Hematopoietic multipotent progenitor cell treated with erythropoietin and hydrocortisone succinate and interleukin-3 and kit ligand, for 8 days (in vitro differentiated cells): ENCODE measurements around the gene TTC28.
A peak's percentile ranks its signal among the peaks of the same experiment; 100 is the strongest.
"Not testable (repeated sequence)": the region's sequence is repeated elsewhere in the genome, so short reads cannot be mapped to it uniquely, and the experiment has no call there.

Experiments used
- DNase-seq: peaks from one replicate; pipeline ENCODE4 v3.0.0-alpha.2; 2015

The TTC28 gene

GRCh38 chr22:28220626-28221363 is 458.8 kb downstream of the TTC28 start:
- DNase-seq: no peak

DNA sequence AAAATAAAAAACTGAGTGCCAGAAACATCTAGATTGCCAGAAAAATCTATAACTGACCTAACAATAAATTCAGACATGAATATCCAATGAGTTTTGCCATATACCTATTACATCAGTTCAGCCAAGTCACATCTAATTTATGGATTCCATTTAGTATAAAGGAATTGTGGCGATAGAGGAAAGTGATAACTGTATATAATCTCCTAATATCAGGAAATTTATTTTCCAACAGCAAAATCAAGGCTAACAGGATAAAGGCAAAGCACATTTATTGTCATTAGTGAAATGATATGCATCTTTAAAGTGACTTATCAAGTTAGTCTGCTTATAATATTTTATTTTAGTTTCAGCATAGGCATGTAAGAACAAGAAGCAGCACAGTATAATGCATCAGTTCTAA is 462.4 kb downstream of the TTC28 start:
- DNase-seq: no peak

DNA sequence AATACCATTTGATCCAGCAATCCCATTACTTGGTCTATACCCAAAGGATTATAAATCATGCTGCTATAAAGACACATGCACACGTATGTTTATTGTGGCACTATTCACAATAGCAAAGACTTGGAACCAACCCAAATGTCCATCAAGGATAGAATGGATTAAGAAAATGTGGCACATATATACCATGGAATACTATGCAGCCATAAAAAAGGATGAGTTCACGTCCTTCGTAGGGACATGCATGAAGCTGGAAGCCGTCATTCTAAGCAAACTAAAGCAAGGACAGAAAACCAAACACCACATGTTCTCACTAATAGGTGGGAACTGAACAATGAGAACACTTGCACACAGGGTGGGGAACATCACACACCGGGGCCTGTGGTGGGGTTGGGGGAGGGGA is 464.9 kb downstream of the TTC28 start:
- not testable (repeated sequence) for DNase-seq

DNA sequence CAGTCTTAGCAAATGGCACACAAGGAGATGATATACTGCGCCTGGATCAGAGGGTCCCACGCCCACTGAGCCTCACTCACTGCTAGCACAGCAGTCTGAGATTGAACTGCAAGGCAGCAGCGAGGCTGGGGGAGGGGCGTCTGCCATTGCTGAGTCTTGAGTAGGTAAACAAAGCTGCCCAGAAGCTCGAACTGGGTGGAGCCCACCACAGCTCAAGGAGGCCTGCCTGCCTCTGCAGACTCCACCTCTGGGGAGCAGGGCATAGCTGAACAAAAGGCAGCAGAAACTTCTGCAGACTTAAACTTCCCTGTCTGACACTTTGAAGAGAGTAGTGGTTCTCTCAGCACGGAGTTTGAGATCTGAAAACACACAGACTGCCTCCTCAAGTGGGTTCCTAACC is 470.2 kb downstream of the TTC28 start:
- DNase-seq: not testable (repeated sequence)

DNA sequence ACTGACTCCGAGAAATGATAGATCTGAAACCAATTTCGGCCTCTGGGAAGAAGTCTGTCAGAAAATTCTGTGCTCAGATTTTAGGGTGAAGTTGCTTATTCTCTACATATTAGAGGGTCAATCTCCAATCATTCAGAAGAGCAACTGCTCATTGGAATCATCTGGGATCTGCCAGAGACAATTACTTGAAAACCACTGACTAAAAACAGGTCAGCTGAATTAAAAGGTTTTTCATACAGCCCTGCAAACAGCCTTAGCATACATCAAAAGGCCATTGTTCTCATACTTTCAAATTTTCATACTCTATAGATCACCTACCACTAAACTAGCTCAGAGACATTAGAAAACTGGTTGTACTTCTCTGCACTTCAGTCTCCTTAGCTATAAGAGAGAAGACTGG is 470.9 kb downstream of the TTC28 start:
- no peak for DNase-seq

- no peak for DNase-seq
Observed at GRCh38 chr22:28208036-28208435, 471.6 kb downstream of the TTC28 start.

DNA sequence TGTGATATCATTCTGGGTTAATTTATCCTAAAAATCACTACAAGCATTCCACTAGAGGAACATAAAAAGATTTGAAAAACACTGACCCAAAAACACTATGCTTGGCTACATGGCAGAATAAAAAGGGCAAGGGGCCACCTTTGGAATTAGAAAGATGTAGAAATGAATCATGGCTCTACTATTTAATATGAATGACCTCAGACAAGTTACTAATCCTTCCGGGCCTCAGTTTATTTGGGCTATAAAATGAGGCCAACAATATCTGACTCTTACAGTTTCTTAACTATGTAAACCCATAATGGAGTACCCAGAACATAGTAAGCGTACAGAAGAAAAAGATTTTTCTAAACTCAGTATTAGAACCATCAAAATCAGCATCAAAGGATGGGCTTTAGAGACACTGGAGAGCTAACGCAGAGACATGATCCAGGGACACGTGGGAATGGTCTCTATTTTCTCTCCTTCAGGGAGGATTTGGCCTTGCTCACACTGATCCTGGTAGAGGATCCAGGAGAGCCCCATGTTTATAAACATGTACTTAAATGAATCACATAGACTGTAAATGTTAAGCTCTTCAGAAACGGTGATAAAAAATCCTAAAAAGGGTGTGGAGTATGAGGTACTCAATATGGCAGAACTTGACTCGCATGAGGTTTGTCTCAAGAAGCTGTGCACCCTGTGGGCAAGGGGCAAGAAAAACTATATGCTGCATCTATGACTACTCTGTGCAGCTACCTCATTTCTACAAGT is 472.2 kb downstream of the TTC28 start:
- DNase-seq: no peak

- no peak for DNase-seq
Observed at GRCh38 chr22:28205926-28206325, 473.7 kb downstream of the TTC28 start.

DNA sequence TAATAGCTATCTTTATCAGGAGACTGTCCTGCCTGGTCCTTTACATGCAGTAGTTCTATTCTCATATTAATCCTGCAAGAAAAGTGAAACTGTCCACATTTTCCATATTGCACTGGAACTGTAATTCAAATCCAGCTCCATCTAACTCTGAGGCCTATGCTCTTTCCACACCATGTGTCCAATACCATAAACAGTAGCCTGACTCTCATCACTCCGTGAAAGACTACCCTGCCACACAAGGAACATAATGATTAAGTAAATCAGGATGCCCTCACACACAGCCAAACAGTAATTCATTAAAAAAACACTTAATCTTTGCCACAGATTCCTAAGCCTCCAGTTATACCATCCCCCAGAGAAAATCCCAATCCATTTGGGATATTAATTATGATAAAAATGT is 475.3 kb downstream of the TTC28 start:
- DNase-seq: no peak

GRCh38 chr22:28203286-28203685 is 476.4 kb downstream of the TTC28 start:
- no peak for DNase-seq

GRCh38 chr22:28198692-28199091 is 480.9 kb downstream of the TTC28 start:
- DNase-seq: no peak

DNA sequence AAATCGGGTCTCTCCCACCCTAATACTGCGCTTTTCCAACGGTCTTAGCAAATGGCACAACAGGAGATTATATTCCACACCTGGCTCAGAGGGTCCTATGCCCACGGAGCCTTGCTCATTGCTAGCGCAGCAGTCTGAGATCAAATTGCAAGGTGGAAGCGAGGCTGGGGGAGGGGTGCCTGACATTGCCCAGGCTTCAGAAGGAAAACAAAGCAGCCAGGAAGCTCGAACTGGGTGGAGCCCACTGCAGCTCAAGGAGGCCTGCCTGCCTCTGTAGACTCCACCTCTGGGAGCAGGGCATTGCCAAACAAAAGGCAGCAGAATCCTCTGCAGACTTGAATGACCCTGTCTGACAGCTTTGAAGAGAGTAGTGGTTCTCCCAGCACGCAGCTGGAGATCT is 488.1 kb downstream of the TTC28 start:
- not testable (repeated sequence) for DNase-seq

- DNase-seq: no peak
Observed at GRCh38 chr22:28188178-28188879, 491.3 kb downstream of the TTC28 start.

DNA sequence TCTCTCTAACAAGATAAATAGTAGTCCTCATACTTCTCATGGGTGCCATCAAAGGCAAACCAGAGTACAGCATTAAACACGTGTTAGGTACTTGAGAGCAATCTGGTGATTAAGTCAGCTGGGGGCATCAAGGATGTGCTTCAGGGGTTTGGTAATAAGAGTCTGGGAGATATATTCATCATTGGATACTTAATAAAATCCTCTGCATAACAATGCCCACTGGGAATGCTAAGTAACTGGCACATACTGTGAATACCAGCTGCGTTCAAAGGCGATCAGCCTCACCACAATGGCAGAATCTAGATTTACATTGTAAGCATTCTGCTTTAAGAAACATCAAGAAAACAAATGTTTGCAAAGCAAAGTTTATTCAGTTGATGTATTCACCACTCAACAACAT is 492.0 kb downstream of the TTC28 start:
- no peak for DNase-seq

- DNase-seq: no peak
Observed at GRCh38 chr22:28186641-28187040, 493.0 kb downstream of the TTC28 start.

DNA sequence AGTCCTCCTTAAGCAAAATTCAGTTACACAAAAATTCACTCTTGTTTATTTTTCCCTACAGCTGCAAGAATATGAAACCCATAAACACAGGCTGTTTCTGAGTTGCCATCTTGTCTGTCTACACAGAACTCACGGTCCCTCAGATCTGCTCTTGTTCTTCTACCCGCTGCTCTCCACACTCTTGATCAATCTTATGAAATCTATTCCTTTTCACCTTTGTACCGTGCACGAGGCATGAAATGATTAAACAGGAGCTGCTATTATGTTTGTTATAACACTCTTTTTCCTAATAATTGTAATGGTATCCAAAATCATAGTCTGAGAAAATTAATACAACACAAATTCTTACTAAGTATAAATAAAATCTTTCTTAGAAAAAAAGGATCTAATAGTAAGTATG is 494.5 kb downstream of the TTC28 start:
- DNase-seq: no peak

GRCh38 chr22:28183078-28183860 is 496.4 kb downstream of the TTC28 start:
- DNase-seq: peak; percentile 32

DNA sequence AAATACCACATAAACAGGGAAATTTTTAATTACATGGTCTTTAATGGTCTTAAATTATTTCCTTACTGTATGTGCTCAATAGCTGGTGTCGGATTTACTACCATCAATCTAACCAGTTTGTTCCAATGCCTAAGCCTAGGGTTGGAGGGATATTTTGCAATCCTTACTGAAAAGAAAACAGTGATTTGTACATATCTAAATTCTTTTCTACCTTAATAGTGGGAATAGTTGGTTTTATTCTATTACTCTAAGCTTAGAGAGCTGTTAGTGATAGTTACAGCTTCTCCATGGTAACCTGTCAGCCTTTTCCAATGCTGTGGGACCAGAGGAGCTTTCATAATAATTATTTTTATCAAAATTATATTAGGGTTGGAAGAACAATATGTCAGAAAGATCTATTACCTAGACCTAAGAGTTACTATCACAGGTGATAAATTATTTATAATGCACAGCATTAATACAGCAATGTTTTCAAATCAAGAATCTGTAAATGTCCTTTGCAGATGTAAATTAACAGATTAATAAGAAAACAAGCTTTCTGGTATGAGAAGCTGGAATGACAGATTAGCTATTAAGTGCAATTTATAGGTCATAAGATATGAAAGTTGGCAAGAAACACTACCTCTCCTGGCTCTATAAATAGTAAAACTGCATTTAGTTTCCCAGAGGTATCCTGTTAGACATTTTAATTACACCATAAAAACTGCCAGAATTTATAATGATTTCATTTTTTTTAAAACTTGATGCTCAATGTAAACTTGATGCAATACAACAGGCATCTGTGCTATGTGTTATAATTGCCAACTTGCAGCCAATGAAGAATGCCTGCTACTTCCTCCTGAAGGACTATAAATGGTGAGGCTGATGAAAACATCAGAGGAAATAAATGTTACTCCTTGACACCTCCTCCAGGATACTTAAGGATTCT is 498.6 kb downstream of the TTC28 start:
- DNase-seq: no peak

- DNase-seq: no peak
Observed at GRCh38 chr22:28179392-28179791, 500.2 kb downstream of the TTC28 start.

DNA sequence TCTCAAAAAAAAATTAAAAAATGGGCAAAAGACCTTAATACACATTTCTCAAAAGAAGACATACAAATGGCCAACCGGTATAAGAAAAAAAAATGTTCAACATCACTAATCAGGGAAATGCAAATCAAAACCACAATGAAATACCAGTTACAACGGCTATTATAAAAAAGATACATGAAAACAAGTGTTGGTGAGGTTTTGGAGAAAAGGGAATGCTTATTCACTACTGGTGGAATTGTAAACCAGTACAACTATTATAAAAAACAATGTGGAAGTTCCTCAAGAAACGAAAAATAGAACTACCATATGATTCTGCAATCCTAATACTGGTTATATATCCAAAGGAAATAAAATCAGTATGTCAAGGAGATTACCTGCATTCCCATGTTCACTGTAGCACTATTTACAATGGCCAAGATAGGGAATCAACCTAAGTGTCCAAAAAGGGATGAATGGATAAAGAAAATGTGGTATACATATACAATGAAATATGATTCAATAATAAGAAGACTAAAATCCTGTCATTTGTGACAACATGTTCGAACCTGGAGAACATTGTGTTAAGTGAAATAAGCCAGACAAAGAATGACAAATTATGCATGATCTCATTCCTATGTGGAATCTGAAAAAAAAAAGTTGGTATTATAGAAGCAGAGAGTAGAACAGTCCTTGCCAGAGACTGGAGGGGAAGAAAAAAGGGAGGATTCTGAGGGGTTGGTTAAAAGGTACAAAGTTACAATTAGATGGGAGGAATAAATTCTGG is 503.7 kb downstream of the TTC28 start:
- no peak for DNase-seq

GRCh38 chr22:28174509-28174908 is 505.1 kb downstream of the TTC28 start:
- no peak for DNase-seq
